Liver (tissue), 9 donors: ENCODE data around the gene SENP7. TPM values are rescaled to one million over a fixed set of nuclear protein-coding genes. Genes with fewer than 3 reads are reported as not detected.

ENCODE experiments used
- DNase-seq: peaks from one replicate; pipeline ENCODE4 v3.0.0-alpha.2; 2017; ENCODE audit warnings: low spot score
- H3K27ac ChIP-seq, 2 donors: one replicate each; pipeline ENCODE4 v1.7.0; 2013; ENCODE audit warnings: inconsistent platforms in 2 of 2, low read length in 2 of 2, control low read depth in 1 of 2, low read depth in 1 of 2, mild to moderate bottlenecking in 1 of 2
- H3K27me3 ChIP-seq, 4 donors: one replicate each; pipeline versions ENCODE4 v1.6.1 to v1.7.0; 2013; ENCODE audit warnings: low read length in 3 of 4, inconsistent platforms in 1 of 4, mild to moderate bottlenecking in 1 of 4, moderate library complexity in 1 of 4; ENCODE audit not compliant: control insufficient read depth in 4 of 4, insufficient read depth in 4 of 4
- H3K36me3 ChIP-seq, 4 donors: one replicate each; pipeline versions ENCODE4 v1.6.1 to v1.7.0; 2013; ENCODE audit warnings: low read length in 3 of 4, mild to moderate bottlenecking in 3 of 4, low read depth in 1 of 4, moderate library complexity in 1 of 4; ENCODE audit not compliant: control insufficient read depth in 4 of 4, insufficient read depth in 3 of 4
- H3K4me1 ChIP-seq, 4 donors: one replicate each; pipeline versions ENCODE4 v1.6.1 to v1.7.0; 2013; ENCODE audit warnings: low read length in 3 of 4, mild to moderate bottlenecking in 3 of 4, moderate library complexity in 1 of 4; ENCODE audit not compliant: control insufficient read depth in 4 of 4, insufficient read depth in 4 of 4
- H3K4me3 ChIP-seq, 3 donors: one replicate each; pipeline versions ENCODE4 v1.6.1 to v1.7.0; 2013; ENCODE audit warnings: low read length in 3 of 3, control low read depth in 1 of 3, low read depth in 1 of 3, mild to moderate bottlenecking in 1 of 3
- H3K9ac ChIP-seq, 2 donors: one replicate each; pipeline ENCODE4 v1.7.0; 2013; ENCODE audit warnings: low read length in 2 of 2, mild to moderate bottlenecking in 2 of 2, moderate library complexity in 2 of 2, control low read depth in 1 of 2, low read depth in 1 of 2
- H3K9me3 ChIP-seq, 4 donors: one replicate each; pipeline versions ENCODE4 v1.6.1 to v1.7.0; 2013; ENCODE audit warnings: low read length in 3 of 4; ENCODE audit not compliant: control insufficient read depth in 4 of 4
- CTCF ChIP-seq: fragments of 150-350 bp; IDR thresholded peaks from 2 replicates; pipeline ENCODE4 v1.5.1; 2017; ENCODE audit warnings: improper control_type of control experiment, low read depth, low read length; ENCODE audit not compliant: missing input control
- EGR1 ChIP-seq, 2 donors: IDR thresholded peaks; 2 replicates each; pipeline ENCODE4 v1.6.1; 2016 to 2018; ENCODE audit warnings: antibody characterized with exemption in 2 of 2, low read depth in 2 of 2
- FOXA1 ChIP-seq: IDR thresholded peaks from 2 replicates; pipeline ENCODE4 v1.6.1; 2016; ENCODE audit warnings: antibody characterized with exemption
- FOXA2 ChIP-seq: IDR thresholded peaks from 2 replicates; pipeline ENCODE4 v1.6.1; 2016; ENCODE audit warnings: antibody characterized with exemption
- HNF4A ChIP-seq, 2 donors: conservative IDR thresholded peaks; 2 replicates each; pipeline ENCODE4 v1.6.1; 2016; ENCODE audit warnings: antibody characterized with exemption in 2 of 2, mild to moderate bottlenecking in 2 of 2
- HNF4G ChIP-seq: IDR thresholded peaks from 2 replicates; pipeline ENCODE4 v1.6.1; 2016; ENCODE audit warnings: antibody characterized with exemption
- JUND ChIP-seq, 2 donors: IDR thresholded peaks; 2 replicates each; pipeline ENCODE4 v1.6.1; 2016; ENCODE audit warnings: antibody characterized with exemption in 2 of 2
- RAD21 ChIP-seq, 2 donors: IDR thresholded peaks; 2 replicates each; pipeline ENCODE4 v1.6.1; 2016; ENCODE audit warnings: antibody characterized with exemption in 2 of 2, mild to moderate bottlenecking in 2 of 2
- REST ChIP-seq: IDR thresholded peaks from 2 replicates; pipeline ENCODE4 v1.6.1; 2016; ENCODE audit warnings: antibody characterized with exemption, mild to moderate bottlenecking
- RXRA ChIP-seq, 2 donors: IDR thresholded peaks; 2 replicates each; pipeline ENCODE4 v1.6.1; 2017 to 2018; ENCODE audit warnings: antibody characterized with exemption in 2 of 2, mild to moderate bottlenecking in 1 of 2
- SP1 ChIP-seq: IDR thresholded peaks from 2 replicates; pipeline ENCODE4 v1.6.1; 2018; ENCODE audit warnings: antibody characterized with exemption, mild to moderate bottlenecking
- TAF1 ChIP-seq: conservative IDR thresholded peaks from 2 replicates; pipeline ENCODE4 v1.6.1; 2016; ENCODE audit warnings: antibody characterized with exemption, mild to moderate bottlenecking
- YY1 ChIP-seq: IDR thresholded peaks from 2 replicates; pipeline ENCODE4 v1.6.1; 2016; ENCODE audit warnings: antibody characterized with exemption, mild to moderate bottlenecking
- ZBTB33 ChIP-seq: IDR thresholded peaks from 2 replicates; pipeline ENCODE4 v1.6.1; 2016; ENCODE audit warnings: antibody characterized with exemption
- WGBS: extraction: QIAGEN DNeasy Blood & Tissue Kit; methylation state at CpG from one replicate; pipeline ENCODE4 v1.1.7; 2013; 5-methylcytosine and 5-hydroxymethylcytosine counted together
- polyA plus RNA-seq, 2 donors: library from polyadenylated mRNA; stranded (reverse) in 1 of 2; unstranded in 1 of 2; fragments of 200-250 nt in 1 of 2; fragments of >200 nt in 1 of 2; fragmentation: Nextera tagmentation in 1 of 2; extraction: Ambion mirVana in 1 of 2; gene quantifications; one replicate each; pipeline versions ENCODE4 v1.2.1 to v1.2.3, GENCODE V29; 2013 to 2015
- total RNA-seq, 2 donors: library from RNA; depleted of rRNA; stranded (reverse); fragments of >200 nt; gene quantifications; one replicate each; pipeline ENCODE4 v1.2.3, GENCODE V29; 2014
- donor health status: healthy.
- donor health status: healthy.
- donor health status: healthy.
- donor health status: healthy.
- donor health status: healthy.

The SENP7 gene
- total and polyA plus RNA-seq, 4 donors, result 1.9 to 18.5 (median 6.8) TPM

GRCh38 chr3:101497803-101498202 lies 15.2 kb downstream of the SENP7 start:
- Histone ChIP-seq H3K9me3 (no peaks in the 10 kb centered on the region), H3K9ac (no peak overlapping the region), H3K4me1 (no peaks in the 10 kb centered on the region), H3K36me3 (peaks cover 0 to 8% (median 1%) of the 10 kb centered on the region in 4 donors), H3K4me3 (no peak overlapping the region), H3K27me3 (no peaks in the 10 kb centered on the region), H3K27ac (no peak overlapping the region)
- WGBS, result 96% methylated on average over 2 of the region's 2 CpGs
- DNase-seq, result no peak
- TF ChIP-seq FOXA1 (no peak), JUND (IDR thresholded peaks at IDR 0.05) (no peak), HNF4A (conservative IDR thresholded peaks at IDR 0.05) (no peak), RAD21 (IDR thresholded peaks at IDR 0.05) (no peak), YY1 (no peak), EGR1 (IDR thresholded peaks at IDR 0.05; ENCODE audit: low read depth in 2 of 2) (no peak), CTCF (no peak), FOXA2 (no peak), ZBTB33 (no peak), REST (no peak), TAF1 (no peak)

GRCh38 chr3:101495552-101495951 lies 17.5 kb downstream of the SENP7 start:
- Histone ChIP-seq H3K9me3 (no peaks in the 10 kb centered on the region), H3K27me3 (no peaks in the 10 kb centered on the region), H3K36me3 (peaks cover 0 to 11% (median 2%) of the 10 kb centered on the region in 4 donors), H3K4me3 (no peak overlapping the region), H3K4me1 (no peaks in the 10 kb centered on the region), H3K27ac (no peak overlapping the region), H3K9ac (no peak overlapping the region)
- no peak for DNase-seq
- TF ChIP-seq SP1 (no peak), CTCF (no peak), HNF4A (conservative IDR thresholded peaks at IDR 0.05) (no peak), RXRA (IDR thresholded peaks at IDR 0.05) (no peak), HNF4G (no peak)
- whole genome bisulfite sequencing, result 94% methylated on average over 4 of the region's 4 CpGs
